NCI-H345 treated with DMSO at 0.1 percent for 48 hours (cell line): Measurements from ENCODE around the gene IQGAP3.
"Not testable (repeated sequence)": the region's sequence is repeated elsewhere in the genome, so short reads cannot be mapped to it uniquely, and the experiment has no call there.

ENCODE experiments used
- DNase-seq: peaks from one replicate; lab custom pipeline; 2025; ENCODE audit not compliant: unreplicated experiment; lab: John Stamatoyannopoulos, UW

Gene IQGAP3

GRCh38 chr1:156571919-156572662 is at the start of gene IQGAP3:
Gene IQGAP3, minus strand, starts transcription at chr1:156572565. Its CDS starts 36 bp downstream, at chr1:156572529.
- DNase-seq: peak; percentile 67

- DNase-seq: no peak
Measured at GRCh38 chr1:156619582-156619955, 47.2 kb upstream of the IQGAP3 start.

- no peak for DNase-seq
Measured at GRCh38 chr1:156618853-156619581, 46.7 kb upstream of the IQGAP3 start, which contains the start of gene HAPLN2. Gene HAPLN2, plus strand, starts transcription at chr1:156619415. Its CDS starts 4,076 bp downstream, at chr1:156623491.

- peak; percentile 35 for DNase-seq
Measured at GRCh38 chr1:156616463-156616862, 44.1 kb upstream of the IQGAP3 start.

- DNase-seq: no peak
Measured at GRCh38 chr1:156615946-156616345, 43.6 kb upstream of the IQGAP3 start.

DNA sequence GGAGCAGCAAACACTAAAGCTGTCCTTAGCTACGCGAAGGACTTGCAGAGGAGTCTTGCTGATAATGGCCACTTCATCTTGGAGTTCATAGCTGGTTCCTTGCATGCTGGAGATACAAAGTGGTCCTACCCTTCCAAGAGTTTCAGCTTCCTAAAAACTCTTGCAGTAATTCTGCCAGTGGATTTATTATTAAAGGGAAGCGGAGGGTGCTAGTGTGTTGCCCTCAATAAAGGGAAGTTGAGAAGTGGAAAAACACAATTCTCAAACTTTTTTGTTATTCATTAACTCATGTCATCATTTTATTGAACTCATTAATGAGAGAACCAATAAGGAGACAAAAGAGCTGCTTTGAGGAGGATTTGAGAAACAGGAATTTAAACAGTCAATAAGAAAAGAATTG is 40.3 kb upstream of the IQGAP3 start:
- no peak for DNase-seq

DNA sequence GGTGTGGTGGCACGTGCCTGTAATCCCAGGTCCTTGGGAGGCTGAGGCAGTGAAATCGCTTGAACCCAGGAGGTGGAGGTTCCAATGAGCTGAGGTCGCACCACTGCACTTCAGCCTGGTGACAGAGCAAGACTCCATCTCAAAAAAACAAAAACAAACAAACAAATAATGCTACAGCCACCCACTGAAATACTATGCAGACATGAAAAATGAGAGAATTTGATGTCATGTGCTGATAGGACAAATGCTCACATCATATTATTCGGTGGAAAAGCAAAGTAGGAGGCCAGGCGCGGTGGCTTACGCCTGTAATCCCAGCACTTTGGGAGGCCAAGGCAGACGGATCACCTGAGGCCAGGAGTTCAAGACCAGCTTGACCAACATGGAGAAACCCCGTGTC is 37.7 kb upstream of the IQGAP3 start:
- not testable (repeated sequence) for DNase-seq

GRCh38 chr1:156608981-156609380 is 36.6 kb upstream of the IQGAP3 start:
- DNase-seq: peak; percentile 68

GRCh38 chr1:156608036-156608674 is 35.8 kb upstream of the IQGAP3 start:
- peak; percentile 67 for DNase-seq

- not testable (repeated sequence) for DNase-seq
Measured at GRCh38 chr1:156607344-156607743, 35.0 kb upstream of the IQGAP3 start.

GRCh38 chr1:156602557-156602993 is 30.2 kb upstream of the IQGAP3 start:
- no peak for DNase-seq

GRCh38 chr1:156601892-156602291 is 29.5 kb upstream of the IQGAP3 start:
- no peak for DNase-seq

- DNase-seq: peak; percentile 80
Measured at GRCh38 chr1:156601122-156601830, 28.9 kb upstream of the IQGAP3 start, which contains the start of gene GPATCH4. Gene GPATCH4, minus strand, starts transcription at chr1:156601479.

DNA sequence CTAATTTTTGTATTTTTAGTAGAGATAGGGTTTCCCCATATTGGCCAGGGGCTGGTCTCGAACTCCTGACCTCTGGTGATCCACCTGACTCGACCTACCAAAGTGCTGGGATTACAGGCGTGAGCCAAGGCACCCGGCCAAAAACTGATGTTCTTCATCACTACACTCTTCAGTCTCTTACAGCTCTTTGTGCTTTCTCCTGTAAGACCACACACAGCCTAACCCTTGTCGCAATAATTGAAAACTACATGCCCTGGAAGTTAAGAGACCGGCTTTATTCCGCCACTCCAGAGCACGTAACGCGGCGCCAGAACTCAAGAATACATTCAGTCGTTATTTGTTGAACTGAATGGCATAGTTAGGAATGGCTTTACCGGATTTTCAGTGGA is 28.4 kb upstream of the IQGAP3 start:
- DNase-seq: no peak

DNA sequence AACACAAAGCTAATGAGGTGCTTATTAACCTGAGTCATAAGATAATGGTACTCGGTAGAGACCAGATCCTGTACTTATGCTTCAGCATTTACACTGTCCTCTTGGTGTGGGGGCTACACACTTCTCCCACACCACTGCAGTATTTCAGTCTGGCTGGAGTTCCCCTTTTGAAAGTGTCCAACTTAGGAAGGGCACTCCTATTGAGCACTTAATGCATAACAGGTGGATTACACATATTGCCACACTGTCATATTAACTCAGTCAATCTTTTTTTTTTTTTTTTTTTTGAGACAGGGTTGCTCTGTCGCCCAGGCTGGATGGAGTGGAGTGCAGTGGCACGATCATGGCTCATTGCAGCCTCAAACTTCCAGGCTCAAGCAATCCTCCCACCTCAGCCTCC is 27.4 kb upstream of the IQGAP3 start:
- DNase-seq: no peak

- DNase-seq: no peak
Measured at GRCh38 chr1:156598731-156599432, 26.5 kb upstream of the IQGAP3 start.

- no peak for DNase-seq
Measured at GRCh38 chr1:156598125-156598524, 25.8 kb upstream of the IQGAP3 start.

GRCh38 chr1:156596426-156596825 is 24.1 kb upstream of the IQGAP3 start:
- DNase-seq: no peak

GRCh38 chr1:156595016-156595415 is 22.7 kb upstream of the IQGAP3 start:
- no peak for DNase-seq

DNA sequence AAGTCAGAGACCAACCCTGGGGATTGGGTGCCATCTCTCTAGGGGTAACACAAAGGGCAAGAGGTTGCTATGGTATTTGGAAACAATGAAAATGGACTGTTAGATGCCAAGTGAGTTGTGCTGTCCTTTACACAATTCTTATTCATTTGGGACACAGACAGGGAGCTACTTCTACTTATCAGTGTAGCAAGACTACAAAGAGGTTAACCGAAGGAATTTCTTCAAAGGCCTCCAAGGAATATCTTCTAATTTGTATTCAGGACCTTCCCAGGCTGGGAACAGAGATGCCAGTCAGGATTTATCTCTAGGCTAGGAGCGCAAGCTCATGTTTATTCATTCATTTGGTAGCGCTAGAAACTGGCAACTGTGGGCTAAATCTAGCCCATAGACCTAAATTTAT is 21.8 kb upstream of the IQGAP3 start:
- no peak for DNase-seq

- DNase-seq: no peak
Measured at GRCh38 chr1:156593661-156593989, 21.3 kb upstream of the IQGAP3 start.
